Activated B cell treated with CpG ODN at 0.5 μM for 24 hours (primary cell): ENCODE results near the gene NR1I2. TPM values are rescaled to one million over a fixed set of nuclear protein-coding genes. Genes with fewer than 3 reads are reported as not detected.

Experiments
- ATAC-seq: fragments of 200-7000 bp; cut with Tn5 transposase; one replicate; pipeline ENCODE4 v1.10.0; 2021; ENCODE audit warnings: low read depth, mild to moderate bottlenecking, moderate library complexity
- CTCF ChIA-PET: fragments of 350-600 bp; sonication (Branson Sonifier 250); formaldehyde crosslinking; loops from one replicate; lab custom pipeline; 2021; ENCODE audit warnings: antibody characterized with exemption; lab: Charles Lee
- POLR2A ChIA-PET: fragments of 350-600 bp; sonication (Branson Sonifier 250); formaldehyde crosslinking; loops from one replicate; lab custom pipeline; 2021; ENCODE audit warnings: antibody characterized with exemption; lab: Charles Lee
- DNase-seq: peaks from one replicate; pipeline ENCODE4 v3.0.0; 2022
- H3K27ac Mint-ChIP-seq: one replicate; pipeline ENCODE4 v1.8.0; 2020; ENCODE audit warnings: mixed read lengths
- H3K27me3 Mint-ChIP-seq: one replicate; pipeline ENCODE4 v1.8.0; 2021; ENCODE audit warnings: mixed read lengths
- H3K36me3 Mint-ChIP-seq: one replicate; pipeline ENCODE4 v1.8.0; 2021; ENCODE audit warnings: low read depth, mixed read lengths
- H3K4me1 Mint-ChIP-seq: one replicate; pipeline ENCODE4 v1.8.0; 2021; ENCODE audit warnings: mixed read lengths
- H3K4me3 Mint-ChIP-seq: one replicate; pipeline ENCODE4 v1.8.0; 2020; ENCODE audit warnings: mild to moderate bottlenecking, mixed read lengths
- H3K9me3 Mint-ChIP-seq: one replicate; pipeline ENCODE4 v1.8.0; 2020; ENCODE audit warnings: mixed read lengths
- CTCF ChIP-seq: fragments of 200-600 bp; IDR thresholded peaks from one replicate; pipeline ENCODE4 v1.8.0; 2022; ENCODE audit warnings: antibody characterized with exemption, mild to moderate bottlenecking
- intact Hi-C: fragments of 100-400 bp; cut with micrococcal nuclease; formaldehyde crosslinking; loops from one replicate; pipeline ENCODE4 v1.15.1; 2024
- total RNA-seq: library from RNA; stranded (reverse); gene quantifications from 2 replicates; pipeline ENCODE4 v1.2.3, GENCODE V29; 2022

The NR1I2 gene
- total RNA-seq, 1 donor from 2014 or later: 1.1 TPM

DNA sequence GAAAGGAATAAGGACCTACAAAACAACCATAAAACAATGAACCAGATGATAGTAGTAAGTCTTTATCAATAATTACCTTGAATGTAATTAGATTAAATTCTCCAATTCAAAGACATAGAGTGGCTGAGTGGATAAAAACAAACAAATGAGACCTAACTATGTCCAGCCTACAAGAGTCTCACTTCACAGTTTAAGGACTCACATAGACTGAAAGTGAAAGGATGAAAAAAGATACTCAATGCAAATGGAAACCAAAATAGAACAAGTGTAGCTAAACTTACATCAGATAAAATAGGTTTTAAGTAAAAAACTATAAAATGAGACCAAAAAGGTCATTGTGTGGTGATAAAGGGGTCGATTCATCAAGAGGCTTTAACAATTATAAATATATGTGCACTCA is 21.9 kb upstream of the NR1I2 start:
- Mint-ChIP-seq H3K27me3 (peaks cover 11% of the 10 kb centered on the region), H3K27ac (no peak overlapping the region), H3K9me3 (peaks cover 12% of the 10 kb centered on the region), H3K4me1 (peaks cover 5% of the 10 kb centered on the region), H3K36me3 (no peaks in the 10 kb centered on the region), H3K4me3 (no peak overlapping the region)
- ChIA-PET CTCF (no interaction called here), POLR2A (no interaction called here)
- TF ChIP-seq CTCF: no peak
- ATAC-seq (no peak), DNase-seq (no peak)
- intact Hi-C loops: no loop called here

GRCh38 chr3:119762876-119763275 is 19.0 kb upstream of the NR1I2 start:
- Mint-ChIP-seq H3K9me3 (peaks cover 12% of the 10 kb centered on the region), H3K4me3 (no peak overlapping the region), H3K36me3 (no peaks in the 10 kb centered on the region), H3K27me3 (peaks cover 10% of the 10 kb centered on the region), H3K27ac (no peak overlapping the region), H3K4me1 (peaks cover 5% of the 10 kb centered on the region)
- ATAC-seq: no peak
- intact Hi-C loops: no loop called here
- no peak for DNase-seq
- TF ChIP-seq CTCF: no peak
- ChIA-PET CTCF (no interaction called here), POLR2A (no interaction called here)

DNA sequence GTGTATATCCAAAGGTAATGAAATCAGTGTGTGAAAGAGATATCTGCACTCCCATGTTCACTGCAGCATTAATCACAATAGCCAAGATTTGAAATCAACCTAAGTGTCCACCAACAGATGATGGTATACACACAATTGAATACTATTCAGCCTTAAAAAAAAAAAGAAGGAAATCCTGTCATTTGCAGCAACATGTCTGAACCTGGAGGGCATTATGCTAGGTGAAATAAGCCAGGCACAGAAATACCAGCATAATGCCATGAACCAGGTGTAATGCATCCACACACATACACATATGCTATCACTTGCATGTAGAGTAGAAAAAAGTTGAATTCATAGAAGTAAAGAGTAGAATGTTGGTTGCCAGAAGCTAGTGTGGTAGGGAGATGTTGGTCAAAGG is 18.4 kb upstream of the NR1I2 start:
- peaks cover 10% of the 10 kb centered on the region for H3K27me3 Mint-ChIP-seq
- no peak for TF ChIP-seq CTCF
- ChIA-PET POLR2A (no interaction called here), CTCF (no interaction called here)
- no peak overlapping the region for H3K4me3 Mint-ChIP-seq
- intact Hi-C loops: no loop called here
- H3K9me3 Mint-ChIP-seq: peaks cover 12% of the 10 kb centered on the region
- DNase-seq: no peak
- no peaks in the 10 kb centered on the region for H3K36me3 Mint-ChIP-seq
- H3K27ac Mint-ChIP-seq: no peak overlapping the region
- H3K4me1 Mint-ChIP-seq: peaks cover 5% of the 10 kb centered on the region
- ATAC-seq: no peak

DNA sequence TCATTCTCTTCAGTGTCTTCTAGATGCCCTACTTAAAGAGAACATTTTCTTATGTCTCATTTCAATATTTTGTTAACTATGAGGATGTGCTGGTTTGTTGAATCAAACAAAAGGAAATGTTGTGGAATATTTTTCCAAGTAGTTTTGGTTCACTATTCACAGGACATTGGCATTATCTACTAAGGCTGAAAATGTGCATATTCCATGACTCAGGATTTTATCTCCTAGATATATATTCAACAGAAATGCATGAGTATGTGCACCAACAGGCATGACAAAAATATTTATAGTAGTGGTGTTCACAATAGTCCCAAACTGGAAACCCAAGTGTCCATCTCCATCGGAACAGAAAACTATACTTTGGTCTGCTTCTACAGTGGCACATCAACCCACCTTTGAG is 16.7 kb upstream of the NR1I2 start:
- H3K36me3 Mint-ChIP-seq: no peaks in the 10 kb centered on the region
- no peaks in the 10 kb centered on the region for H3K4me1 Mint-ChIP-seq
- ChIA-PET CTCF (interaction anchor here (1.5 kb wide), 1 partner anchor 24 kb away, joined by 3 read pairs; no protein-coding TSS in a partner anchor), POLR2A (no interaction called here)
- ATAC-seq (no peak), DNase-seq (no peak)
- H3K9me3 Mint-ChIP-seq: peaks cover 12% of the 10 kb centered on the region
- intact Hi-C loops: no loop called here
- TF ChIP-seq CTCF: no peak
- no peak overlapping the region for H3K27ac Mint-ChIP-seq
- H3K4me3 Mint-ChIP-seq: no peak overlapping the region
- peaks cover 10% of the 10 kb centered on the region for H3K27me3 Mint-ChIP-seq

DNA sequence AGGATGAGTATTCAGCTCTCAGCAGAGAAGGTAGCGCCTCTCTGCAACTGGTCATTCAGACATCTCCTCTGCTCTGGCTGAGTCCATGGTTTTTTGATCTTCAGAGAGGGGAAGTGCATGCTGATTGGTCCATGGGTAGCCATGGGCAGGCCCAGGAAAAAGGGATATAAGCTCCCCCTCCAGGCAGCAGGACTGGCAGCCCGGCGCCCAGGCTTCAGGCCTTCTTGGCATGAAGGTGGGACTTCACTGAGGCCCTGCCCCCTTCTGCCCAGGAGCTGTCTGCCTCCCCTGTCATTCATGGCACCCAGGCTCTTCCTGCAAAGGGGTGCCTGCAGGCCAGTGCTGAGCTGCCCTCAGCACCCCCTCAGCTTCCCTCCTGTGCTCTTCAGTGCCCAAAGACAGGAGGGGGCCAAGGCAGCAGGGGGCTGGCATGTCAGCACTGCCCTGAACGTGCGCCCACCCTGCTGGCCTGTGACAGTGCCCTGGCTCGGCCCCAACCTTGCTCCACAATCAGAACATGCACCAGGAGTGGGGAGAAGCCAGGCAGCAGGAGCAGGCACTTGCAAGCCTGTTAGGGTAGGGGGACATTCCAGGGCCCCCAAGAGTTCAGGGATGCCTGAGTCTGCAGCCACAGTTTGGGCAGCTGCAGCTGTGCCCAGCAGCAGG is 13.8 kb upstream of the NR1I2 start:
- Mint-ChIP-seq H3K4me3 (no peak overlapping the region), H3K36me3 (no peaks in the 10 kb centered on the region), H3K4me1 (no peaks in the 10 kb centered on the region), H3K27ac (no peak overlapping the region), H3K9me3 (no peaks in the 10 kb centered on the region), H3K27me3 (peaks cover 8% of the 10 kb centered on the region)
- ATAC-seq (no peak), DNase-seq (no peak)
- TF ChIP-seq CTCF: no peak
- intact Hi-C loops: no loop called here
- CTCF ChIA-PET: no interaction called here
- POLR2A ChIA-PET: no interaction called here
